ENCODE data around the gene CNFN.
A peak's percentile ranks its signal among the peaks of the same experiment; 100 is the strongest.

The CNFN gene

DNA sequence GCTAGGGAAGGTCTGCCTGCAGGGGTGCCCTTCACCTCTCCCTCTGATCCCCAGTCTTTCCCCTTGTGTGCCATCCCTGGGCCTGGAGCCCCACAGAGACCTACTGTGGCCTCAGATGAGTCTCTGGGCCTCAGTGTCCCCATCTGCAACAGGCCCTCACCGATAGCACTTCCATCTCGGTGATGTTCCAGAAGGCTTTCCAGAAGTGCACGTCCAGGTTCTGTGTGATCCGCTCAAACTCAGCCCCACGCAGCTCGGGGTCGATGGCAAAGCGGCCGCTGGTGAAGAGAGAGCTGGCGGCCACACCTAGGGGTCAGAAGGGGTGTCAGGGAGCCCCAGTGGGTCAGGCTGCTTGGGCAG, 17.7 kb upstream of the CNFN start:
- no peak for DNase-seq

DNA sequence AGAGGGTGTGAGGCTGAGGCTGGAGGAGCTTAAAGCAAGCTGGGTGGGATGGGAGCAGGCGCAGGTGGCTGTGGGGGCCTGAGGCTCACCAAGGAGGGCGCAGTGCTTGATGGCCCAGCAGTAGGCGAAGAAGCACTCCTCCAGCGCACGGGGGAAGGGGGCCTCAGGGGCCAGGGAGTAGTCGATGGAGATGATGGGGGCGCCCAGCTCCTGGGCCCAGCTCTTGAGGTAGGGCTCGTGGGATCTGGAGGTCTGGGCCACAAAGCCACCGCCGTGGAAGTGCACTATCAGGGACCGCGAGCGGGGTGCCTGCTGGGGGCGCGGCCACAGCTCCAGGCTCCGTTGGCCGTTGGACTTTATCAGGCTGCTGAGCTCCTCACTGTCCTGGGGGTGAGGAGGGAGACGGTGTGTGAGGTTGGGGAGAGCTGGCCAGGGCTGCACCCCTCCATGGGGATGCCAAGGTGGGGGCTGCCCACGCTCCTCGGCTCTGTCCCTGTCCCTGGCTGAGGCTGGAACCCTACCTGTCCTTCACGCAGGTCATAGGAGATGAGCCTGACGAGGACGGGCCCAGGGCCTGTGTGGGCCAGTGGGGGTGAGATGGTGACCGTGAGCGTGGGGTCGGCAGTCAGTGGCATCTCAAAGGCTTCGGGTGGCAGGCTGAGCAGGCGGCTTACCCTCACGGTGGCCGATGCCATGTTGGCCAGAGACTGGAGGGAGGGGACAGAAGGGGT, 17.2 kb upstream of the CNFN start:
- DNase-seq: no peak

DNA sequence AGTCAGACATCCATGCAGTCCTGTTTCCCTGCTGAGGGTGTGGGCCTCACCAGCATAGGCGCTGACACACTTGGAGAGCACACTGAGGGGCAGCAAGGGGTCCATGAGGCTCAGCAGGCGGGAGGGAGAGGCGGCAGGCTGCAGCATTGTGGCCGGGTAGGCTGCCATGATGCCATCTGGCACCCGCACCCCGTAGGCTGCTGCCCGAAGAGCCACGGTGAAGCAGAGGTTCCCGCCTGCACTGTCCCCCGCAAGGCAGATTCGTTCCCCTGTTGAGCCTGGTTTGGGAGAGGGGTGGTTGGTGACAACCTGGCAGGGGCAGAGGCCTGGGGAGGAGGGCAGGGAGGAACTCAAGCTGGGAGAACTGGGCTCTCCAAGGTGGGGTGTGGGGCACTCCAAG, 16.0 kb upstream of the CNFN start:
- no peak for DNase-seq

DNA sequence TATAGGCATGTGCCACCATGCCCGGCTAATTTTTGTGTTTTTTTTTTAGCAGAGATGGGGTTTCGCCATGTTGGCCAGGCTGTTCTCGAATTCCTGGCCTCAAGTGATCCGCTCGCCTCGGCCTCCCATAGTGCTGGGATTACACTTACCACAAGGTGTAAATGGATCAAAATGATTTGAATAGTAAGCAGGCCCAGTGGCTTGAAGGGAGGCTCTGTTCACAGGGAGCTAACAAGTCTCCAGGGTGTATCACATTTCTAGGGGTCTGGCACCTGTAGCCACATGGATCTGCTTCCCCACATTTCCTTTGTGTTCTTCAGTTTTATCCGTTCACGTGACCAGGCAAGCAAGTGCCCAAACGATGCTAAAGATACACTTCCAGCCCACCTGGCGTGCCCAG, 13.5 kb upstream of the CNFN start:
- no peak for DNase-seq

DNA sequence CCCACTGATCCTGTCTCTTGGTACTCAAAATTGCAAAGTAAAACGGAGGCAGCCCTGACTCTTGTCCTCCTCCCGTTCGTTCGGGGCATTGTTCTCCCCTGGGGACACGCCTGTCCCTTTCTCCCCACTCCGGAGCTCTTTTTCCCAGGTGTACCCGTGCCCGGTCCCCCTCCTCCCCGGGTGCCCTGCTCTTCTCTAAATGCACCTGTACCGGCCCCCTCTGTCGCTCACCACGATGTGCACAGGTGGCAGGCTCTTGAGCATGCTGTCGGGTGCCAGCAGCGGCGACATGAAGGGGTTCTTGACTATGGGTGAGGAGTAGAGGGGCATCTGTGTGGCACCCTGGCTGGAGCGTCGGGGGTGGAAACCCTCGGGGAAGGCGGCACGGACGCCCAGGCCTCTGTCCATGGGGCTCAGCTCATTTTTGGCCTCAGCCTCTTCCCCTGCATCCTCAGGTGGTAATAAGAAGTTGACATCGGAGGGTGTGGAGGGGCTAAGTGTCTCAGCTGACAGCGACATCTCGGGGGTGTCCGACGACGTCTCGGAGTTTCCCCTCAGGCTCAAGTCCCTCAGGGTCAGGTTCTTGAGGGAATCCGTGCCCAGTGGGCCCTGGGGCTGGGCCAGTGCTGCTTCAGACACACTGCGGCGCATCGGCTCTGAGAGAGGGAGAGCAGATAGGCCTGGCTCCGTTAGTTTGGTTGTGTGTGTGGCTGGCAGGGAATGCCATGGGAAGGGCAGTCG, 12.4 kb upstream of the CNFN start:
- DNase-seq: no peak

DNA sequence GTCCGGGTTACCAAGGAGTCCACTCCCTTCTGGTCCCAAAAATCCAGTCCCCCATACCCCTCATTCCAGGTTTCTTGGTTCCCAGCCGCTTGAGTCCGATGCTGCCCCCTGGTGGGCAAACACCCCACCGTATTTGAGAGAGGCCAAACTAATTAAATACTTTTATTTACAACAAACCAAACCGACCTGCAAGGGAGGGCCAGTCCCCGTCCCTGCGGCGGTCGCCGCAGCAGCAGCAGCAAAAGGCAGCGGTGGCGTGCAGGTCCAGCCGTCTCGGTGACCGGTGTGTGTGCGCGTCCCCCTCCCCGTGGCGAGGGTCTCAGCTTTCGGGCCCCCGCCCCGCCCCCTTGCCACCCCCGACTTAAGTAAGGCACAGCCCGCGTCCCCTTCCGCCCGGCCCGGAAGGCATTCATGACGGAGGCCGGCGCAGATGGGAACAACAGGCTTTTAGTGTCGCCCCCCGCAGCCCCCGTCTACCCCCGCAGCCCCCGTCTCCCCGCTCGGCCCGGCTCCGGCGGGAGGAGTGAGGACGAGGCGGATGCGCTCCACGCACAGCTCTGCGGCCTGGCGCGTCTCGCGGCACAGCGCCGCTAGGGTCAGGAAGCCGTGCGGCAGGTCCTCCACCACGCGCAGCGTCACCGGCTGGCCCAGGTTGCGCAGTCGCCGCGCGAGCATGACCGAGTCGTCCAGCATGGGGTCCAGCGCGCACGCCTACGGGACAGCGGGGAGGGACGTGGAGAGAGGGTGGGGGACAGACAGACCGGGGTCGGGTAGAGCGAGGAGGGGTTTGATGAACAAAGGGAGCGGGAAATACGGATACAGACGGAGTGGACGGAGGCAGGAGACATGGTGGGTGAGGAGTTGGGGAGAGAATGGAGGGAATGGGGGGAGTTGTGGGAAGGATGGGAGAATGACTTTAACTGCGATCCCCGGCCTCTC, 11.5 kb upstream of the CNFN start:
- peak; percentile 59 to 77 (median 70) for DNase-seq

DNA sequence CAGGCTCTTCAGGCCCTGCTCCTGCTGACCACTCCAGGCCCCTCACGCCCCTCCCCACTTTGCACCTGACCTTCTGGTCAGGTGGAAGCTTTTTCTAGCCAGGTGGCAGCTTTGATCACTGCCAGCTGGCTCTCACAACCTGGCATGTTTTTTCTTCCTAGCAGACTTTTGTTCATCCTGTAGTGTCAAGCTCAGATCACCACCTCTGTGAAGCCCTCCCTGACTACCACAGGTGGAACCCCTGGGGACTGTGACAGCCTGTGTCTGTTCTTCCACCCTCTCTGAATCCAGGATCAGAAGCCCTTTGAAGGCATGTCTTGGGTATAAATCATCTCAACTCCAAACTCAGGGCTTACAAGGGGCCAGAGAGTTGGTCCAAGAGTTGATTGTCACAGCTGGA, 10.3 kb upstream of the CNFN start:
- no peak for DNase-seq

DNA sequence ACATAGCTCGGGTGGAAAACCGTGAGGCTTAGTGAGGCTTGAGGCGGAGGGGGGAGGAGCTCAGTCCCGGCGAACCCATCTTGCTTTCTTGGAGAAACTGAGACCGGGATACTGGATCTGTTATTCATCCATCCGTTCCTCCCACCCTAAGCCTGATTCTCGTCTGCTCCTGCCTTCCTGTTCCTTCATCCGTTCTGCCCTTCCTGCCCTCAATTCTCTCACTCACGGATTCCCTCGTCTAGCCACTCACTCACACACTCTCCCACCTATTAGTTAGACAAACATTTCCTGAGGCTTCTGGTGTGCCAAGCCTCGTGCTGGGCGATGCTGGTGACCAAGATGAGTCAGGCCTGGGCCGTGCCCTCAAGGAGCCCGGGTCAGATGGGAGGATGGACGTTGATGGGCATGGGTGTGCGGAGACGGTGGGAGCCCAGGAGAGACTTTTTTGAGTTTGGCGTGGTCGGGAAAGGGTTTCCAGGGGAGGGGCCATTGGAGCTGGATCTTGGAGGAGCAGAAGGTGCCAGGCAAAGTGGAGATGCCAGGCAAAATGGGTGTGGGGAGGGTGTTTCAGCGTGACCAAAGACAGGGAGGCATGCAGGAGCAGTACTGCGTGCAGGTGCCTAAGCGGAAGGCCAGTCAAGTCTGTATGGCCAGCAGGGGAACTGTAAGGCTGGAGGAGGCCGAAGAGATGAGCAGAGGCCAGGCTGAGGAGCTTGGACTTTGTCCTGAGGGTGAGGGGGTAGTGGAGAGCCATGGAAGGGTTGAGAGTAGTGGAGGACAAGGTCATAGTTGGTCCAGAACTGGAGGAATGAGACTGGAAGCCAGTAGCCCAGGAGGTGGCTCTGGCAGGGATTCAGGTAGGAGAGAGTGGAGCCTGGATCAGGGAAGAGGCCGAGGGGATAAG, 7.4 kb upstream of the CNFN start:
- no peak for DNase-seq

DNA sequence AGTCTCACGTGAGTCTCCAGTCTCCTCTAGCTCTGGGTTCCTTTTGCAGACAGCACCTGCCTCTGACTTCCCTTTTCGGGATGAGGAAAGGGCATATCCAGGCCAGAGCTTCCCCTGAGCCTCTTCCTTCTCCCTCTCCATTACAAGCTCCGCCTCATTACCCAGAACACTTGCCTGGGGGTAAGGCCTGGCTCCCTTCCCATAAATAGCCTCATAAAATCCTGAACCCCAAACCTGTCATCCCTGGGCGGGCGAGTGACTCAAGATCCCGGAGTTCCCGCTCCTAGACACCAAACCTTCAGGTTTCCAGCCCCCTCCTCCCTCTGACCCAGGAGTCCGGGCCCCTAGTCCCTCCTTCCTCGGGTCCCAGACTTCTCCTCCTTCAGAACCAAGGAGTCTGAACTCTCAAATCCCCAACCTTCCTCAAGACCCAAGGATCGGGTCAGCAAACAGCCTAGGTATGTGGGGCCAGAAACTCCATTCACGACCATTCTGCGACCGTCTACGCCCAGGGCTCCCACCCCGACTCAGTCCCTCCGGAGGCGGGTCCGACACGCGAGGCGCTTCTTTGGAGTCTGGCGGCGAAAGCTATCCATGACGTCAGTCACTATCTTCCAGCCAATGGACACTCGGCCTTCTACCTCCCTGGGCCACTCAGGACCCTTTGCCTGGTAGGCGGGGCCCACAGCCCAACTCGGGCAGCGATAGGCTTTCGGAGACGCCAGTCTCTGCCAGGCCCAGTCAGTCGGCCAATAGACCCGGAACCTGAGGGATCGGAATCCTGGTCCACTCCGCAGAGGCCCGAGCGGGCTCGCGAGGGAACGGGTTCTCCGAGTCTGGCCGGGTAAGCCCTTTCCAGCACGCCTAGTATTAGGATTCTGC, 6.5 kb upstream of the CNFN start:
- DNase-seq: peak; percentile 78 to 98 (median 80)

DNA sequence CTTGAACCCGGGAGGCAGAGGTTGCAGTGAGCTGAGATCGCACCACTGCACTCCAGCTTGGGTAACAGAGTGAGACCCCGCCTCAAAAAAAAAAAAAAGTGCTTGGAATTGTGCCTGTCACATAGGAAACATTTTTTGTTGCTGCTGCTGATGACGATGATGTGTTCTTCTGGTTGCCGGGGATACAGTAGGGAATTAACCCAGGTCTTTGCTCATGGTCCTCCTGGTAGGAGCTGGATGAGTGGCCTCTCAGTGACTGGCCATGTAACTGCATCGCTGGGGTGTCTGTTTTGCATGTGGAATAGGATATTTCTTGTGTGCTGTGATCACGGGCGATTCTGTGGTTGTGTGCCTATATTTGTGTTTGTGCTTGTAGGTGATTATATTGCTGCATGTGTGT, 4.7 kb upstream of the CNFN start:
- no peak for DNase-seq

DNA sequence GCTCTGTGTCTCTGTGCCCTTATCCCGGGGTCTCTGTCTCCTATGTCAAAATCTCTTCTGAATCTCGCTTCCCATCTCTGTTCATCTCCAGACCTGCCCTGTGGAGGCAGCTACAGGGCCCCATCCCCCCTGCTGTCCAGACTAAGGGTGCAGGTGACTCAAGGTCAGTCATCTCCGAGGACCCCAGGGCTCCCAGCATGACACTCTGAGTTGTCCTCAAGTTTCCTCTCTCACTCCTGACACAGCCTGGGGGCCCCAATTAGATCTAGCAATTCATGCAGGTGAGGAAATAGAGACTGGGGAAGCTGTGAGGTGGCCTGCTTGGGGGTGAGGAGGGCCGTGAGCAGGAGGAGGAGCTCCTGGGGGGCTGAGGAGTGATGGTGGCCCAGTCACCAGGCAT, 2.1 kb upstream of the CNFN start:
- no peak for DNase-seq

DNA sequence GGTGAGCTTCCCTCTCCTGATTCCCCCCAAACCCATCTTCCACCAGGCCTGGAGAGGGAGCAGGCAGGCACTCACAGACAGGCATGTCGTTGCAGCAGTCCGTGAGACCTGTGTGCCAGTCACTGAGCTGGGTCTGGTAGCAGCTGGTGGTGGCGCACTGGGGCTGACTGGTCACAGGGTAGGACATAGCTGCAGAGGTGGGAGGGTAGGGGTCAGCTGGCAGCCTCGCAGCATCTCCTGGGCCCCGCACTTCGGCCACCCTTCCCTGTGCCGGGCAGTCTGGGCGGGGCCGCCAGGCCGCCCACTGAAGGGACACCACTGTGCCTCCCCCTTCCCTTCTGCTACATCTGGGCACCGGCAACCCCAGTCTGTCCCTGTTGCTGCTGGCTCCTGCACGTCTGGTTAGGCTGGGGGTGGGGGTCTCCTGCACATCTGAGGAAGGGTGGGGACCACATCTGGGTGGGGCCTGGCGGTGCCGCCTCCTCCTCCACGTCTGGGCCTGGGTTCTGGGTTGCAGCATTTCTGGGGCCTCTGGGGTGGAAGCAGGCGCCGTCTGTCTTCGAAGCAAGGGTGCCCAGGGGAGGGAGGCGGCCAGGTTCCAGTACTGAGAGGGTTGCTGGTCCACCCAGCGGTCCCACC, 1.1 kb downstream of the CNFN start:
- DNase-seq: no peak

DNA sequence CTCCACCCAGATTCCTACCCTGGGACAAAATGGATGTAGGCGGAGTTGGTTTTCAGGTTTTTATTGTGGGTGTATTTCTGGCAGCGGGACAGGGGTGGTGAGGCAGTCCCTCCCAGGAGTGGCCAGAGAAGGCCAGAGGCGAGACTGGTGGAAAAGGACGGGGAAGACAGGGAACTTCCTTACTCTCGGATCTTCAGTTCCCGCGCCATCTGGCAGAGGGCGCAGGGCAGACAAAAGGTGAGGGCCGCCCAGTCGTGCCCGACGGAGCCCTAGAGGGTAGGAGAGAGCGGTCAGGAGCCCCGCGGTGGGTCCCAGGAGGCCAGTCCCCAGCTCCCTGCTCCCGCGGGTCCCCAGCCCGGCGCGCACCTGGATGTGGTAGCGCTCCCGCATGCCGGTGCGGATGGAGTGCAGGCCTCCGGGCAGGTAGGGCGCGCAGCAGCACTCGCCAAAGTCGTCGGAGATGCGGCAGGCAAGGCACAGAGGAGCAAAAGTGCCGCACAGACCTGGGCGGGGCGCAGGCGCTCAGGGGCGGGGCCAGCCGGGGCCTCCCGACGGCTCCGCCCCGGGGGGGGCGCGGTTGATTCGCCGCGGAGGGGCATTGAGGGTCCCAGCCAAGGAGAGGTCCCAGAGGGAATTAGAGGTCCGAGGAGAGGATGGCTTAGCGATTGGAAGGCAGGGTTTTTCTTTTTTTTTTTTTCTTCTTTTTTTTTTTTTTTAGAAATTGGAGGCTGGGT, 3.0 kb downstream of the CNFN start:
- peak; percentile 35 to 59 (median 52) for DNase-seq

DNA sequence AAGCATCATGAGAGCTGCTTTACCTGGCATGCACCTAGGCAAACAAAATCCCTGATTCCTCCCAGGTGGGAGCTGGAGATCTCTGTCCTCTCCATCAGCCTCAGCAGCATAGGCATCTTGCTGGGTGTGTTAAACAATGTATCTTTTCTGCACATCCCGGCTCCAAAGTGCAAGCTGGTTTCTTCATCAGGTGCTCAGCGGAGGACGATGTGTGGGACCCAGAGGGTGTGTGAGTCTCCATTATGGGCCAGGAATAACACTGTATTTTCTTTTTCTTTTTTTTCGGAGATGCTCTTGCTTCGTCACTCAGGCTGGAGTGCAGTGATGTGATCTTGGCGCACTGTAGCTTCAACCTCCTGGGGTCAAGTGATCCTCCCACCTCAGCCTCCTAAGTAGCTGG, 9.9 kb downstream of the CNFN start:
- DNase-seq: no peak

DNA sequence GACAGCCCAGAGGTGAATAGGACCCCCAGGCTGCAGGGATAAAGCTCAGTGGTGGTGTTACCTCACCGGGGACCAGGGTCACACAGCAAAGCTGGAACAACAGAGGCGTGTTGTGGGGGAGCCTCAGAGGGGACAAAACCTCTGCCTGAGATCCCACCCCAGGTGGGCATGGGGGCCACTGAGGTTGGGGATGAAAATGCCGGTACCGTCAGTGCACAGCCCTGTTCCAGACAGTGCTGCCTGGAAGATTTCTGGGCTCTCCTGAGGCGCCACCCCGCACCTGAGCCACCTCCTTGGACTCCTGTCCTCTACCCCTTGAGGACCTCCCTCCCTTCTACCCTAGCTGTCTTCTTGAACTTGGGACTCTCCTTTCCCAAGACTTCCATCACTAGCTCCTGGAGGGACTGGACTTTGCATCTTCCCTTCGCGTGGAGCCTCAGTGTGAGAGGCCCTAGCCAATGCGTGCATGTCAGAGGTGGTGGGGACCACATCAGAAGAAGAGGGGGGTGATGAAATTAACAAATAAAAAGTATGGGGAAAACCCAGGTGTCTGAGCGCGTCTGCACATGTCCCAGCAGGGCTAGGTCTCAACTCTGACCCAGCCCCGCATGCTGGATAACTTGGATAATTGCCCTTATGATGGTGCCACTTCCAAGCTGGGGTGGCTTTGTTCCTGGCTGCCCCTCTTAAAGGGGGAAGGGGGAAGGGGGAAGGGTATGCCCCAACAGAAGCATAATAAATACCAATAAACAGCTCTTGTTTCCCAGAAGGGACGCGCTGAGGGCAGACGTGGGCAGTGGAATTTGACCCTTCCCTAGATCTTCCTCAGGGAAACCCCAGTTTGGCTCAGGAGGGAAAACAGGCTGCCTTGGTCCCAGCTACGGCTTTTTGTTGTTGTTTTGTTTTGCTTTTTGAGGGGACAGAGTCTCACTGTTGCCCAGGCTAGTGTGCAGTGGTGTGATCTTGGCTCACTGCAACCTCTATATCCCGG, 11.6 kb downstream of the CNFN start:
- no peak for DNase-seq

DNA sequence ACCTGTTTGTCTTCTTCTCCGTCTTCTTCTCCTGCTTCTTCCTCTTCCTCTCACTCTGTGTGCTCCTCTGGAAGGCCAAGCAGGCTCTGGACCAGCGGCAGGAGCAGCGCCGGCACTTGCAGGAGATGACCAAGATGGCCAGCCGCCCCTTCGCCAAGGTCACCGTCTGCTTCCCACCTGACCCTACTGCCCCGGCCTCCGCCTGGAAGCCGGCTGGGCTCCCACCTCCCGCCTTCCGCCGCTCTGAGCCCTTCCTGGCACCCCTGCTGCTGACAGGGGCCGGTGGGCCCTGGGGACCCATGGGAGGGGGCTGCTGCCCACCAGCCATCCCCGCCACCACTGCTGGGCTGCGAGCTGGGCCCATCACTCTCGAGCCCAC, 13.9 kb downstream of the CNFN start:
- DNase-seq: no peak

DNA sequence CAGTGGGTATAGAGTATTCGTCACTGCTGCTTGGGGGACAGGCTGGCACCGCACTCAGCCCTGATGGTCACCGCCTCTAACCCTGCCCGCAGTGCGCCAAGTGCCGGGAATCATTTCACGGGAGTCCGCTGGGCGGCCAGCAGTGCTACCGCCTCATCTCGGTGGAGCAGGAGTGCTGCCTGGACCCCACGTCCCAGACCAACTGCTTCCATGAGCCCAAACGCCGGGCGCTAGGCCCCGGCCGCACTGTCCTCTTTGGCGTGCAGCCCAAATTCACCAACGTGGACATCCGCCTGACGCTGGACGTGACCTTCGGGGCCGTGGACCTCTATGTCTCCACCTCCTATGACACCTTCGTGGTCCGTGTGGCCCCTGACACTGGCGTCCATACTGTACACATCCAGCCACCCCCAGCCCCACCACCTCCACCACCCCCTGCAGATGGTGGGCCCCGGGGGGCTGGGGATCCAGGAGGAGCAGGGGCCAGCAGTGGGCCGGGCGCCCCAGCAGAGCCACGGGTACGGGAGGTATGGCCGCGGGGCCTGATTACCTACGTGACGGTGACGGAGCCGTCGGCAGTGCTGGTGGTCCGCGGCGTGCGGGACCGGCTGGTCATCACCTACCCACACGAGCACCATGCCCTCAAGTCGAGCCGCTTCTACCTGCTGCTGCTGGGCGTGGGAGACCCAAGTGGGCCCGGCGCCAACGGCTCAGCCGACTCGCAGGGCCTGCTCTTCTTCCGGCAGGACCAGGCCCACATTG, 14.5 kb downstream of the CNFN start:
- DNase-seq: no peak

DNA sequence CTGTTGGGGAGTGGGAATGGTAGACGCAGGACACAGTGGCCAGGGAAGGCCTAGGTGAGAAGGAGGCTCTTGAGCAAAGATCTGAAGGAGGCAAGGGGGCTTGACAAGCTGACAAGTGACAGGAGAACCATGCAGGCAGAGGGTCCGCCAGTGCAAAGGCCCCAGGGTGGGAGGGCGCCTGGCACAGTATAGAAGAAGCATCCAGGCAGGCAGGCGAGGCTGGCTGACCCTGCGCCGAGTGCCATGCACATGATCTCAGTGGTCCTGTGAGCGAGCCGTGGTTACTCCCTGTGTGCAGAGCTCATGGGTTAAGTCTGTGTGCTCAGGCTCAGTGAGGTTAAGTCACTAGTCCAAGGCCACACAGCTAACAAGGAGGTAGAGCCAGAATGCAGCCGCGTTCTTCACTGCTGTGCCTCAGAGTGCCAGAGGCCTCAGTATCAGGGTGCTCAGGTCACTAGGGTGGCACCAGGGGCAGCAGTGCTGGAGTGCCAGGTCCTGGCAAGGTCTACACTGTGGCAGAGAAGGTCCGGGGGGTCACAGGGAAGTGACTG, 15.2 kb downstream of the CNFN start:
- no peak for DNase-seq
